HG02885 (cell line): ENCODE results near the gene FRMPD4.

Source experiments
- ATAC-seq: cut with Tn5 transposase; IDR thresholded peaks from one replicate; pipeline ENCODE4 v1.9.1; 2021; ENCODE audit warnings: mild to moderate bottlenecking; ENCODE audit not compliant: unreplicated experiment, poor library complexity

The FRMPD4 gene

DNA sequence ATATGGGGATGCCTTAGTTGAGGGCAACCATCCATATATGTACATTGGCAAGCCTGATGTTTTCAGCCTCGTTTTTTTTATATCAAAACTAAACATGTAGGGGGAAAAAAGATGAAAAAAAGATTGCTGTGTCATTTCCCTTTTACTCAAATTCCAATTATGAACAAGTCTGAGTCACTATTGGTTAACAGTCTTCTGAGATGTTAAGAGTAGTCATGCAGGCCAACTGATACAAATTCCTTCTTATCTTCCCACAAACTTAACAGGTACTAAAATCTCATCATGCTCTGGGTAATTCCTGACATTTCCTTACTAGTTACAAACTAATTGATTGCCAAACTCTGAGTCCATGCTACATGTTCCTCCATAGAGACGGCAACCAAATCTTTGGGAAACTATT lies 222.1 kb downstream of the FRMPD4 start:
- no peak for ATAC-seq

DNA sequence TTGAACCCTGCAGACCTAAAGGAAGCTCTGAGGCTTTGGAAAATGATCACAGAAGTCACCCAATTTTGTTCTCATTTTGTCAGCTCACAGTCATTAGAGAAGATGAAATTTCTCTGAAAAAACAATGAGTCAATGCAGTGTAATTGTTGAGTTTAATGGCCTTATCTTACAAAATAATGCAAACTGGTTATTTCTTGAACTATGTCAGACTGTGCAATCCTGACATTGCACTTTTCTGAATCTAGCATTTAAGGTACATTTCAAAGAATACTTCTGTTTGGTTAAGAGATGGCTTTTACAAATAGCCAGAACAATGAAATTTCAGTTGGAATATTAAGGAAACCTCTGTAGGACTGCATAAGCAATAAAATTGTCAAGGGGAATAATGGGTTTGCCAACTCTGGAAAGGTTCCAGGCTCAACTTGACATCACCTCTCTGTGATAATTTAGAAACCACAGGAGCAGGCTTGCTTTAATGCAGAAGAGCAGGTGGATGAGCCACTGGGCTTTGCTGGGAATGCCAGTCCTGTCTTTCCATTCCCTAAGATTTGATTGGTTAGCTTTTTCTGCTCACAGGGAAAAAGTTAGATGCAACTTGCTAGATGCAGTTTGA lies 222.8 kb downstream of the FRMPD4 start:
- ATAC-seq, result no peak

DNA sequence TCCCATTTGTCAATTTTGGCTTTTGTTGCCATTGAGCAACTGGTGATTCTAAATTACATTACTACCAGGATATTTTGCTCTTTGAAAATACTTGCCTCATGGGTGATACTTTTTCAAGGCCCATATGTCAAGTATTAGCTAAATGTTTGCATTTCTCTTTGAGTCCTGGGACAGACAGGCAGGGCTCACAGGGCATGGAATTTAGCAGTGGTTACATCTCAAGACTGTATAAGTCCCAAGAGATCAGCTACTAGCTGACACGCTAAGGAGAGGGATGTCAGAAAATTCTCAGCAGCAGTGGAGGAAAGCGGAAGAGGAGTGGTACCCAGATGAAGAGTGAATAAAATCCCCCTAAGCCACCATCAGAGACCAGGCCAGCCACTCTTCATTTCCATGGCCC lies 224.9 kb downstream of the FRMPD4 start:
- no peak for ATAC-seq

DNA sequence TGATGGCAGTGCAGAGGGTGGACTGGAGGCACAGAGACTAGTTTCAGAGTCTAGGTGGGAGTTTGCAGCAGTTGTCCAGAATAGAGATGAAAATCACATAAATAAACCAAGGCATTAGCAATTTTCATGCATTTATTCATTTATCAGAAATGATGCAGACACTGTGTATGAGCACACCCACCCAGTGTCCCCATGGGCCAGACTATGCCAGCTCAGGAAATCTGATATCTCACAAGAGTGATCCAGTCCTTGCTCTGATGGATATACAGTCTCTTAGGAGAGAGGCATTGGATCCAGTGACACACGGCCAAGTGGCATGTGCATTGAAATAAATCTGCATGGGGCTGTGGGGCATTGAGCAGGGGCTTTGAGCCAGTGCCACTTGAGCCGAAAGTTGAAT lies 228.2 kb downstream of the FRMPD4 start:
- ATAC-seq, result no peak

DNA sequence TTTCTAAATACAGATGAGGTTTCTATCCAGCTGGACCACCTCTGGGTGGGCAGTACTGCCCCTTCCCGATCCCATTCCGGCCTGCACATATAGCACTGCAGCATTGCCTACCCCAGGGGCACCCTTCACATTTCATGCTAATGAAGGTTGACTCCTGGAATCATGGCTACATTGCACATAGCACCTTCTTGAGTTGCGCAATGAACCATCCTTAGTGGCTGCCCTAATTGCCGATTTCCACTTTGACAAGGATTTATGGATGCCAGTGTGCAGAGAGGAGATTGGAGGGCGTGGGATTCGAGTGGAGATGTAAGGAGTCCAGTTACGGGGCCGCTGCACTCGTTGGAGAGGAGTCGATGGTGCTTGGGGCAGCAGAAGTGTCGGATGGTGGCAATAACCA lies 229.0 kb downstream of the FRMPD4 start:
- no peak for ATAC-seq

DNA sequence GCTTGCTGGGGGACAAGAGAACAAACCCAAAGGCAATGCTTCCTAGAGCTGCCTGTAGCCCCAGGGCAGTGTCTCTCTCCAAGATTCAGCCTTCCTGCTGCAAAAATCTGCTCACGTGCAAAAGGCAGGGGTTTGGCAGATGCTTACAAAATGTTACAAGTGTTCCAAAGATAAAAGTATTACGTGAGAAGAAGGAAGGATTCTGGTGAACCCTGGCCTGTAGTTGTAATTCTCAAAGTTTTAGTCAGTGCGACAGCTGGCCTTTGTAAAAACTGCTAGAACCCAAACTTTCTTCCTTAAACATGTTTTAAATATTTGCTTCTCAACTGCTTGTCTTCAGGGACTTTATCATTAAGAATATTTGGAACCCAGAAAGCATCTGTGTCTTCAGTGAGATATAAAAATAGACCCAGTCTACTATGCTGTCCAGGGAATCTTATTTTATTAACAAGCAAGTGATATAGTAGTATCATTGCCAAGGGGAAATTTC lies 232.3 kb downstream of the FRMPD4 start:
- no peak for ATAC-seq

DNA sequence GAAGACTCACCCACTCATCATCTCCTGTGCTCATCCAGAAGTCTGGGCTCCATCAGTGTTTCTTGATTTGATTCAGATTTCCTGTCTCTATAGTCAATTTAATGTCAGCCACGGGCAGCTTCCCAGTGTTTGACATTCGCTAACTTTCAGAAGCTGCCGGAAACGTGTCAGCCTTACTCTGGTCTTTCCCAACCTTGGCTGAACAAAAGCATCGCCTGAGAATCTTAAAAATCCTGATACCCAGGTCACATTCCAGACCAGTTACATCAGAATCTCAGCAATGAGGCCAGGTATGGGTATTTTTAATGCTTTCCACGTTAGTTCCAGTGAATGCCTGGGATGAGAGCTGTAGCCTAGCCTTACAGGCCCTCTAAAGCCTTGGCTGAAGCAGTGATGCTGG lies 233.8 kb downstream of the FRMPD4 start:
- ATAC-seq, result no peak

DNA sequence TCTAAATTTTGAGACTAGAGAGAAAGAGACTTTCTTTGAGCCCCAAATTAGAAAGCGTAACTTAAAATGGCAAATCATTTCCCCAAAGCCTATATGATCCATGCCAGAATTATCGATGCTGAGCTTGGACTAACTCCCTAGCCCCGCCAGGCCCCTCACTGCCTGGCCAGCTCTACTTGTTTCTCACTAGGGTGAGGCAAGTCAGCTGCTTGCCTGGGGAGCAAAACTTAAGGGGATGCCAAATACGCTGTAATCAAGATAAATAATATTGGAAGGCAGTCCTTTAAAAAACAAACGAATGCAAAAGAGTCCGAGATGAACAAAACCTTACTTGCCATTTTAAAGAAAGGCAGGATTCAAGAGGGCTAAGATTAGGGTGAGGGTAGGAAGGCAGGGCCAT lies 236.0 kb downstream of the FRMPD4 start:
- no peak for ATAC-seq

DNA sequence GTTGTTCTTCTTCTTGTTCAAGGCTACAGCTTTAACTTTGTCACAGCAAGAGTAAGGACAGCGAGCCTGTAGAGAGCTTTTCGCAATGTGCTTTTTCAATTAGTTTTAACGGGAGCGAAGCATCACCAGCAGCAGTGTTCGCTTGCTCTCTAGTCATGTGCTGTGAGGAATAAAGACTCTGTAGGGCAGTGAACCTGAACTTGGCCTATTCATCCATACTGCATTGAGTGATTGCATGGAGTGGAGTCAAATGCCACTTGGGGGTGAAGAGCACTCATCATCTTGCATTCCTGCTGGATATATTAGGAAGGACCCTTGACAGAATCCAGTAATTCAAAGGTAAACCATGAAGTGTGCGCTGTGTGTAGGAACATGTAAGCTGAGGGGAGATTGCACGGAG lies 240.0 kb downstream of the FRMPD4 start:
- no peak for ATAC-seq

DNA sequence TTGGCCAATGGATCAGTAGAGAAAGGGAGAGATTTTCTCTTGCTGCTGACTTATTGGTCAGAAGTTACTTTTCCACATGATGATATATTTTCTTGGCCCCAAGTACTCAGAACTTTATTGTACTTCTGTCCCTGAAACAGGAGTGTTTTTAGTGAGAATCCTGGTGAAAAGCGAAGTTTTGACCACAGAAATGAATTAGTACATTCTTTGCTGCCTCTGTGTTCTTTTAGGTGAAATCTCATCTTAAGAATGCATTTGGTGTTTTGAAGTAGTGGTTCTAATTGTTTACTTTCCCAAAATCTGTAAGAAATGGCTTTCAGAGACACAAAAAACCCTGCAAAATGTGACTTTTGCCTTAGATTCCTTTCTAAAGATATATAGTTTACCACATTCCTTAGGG lies 240.4 kb downstream of the FRMPD4 start:
- no peak for ATAC-seq

DNA sequence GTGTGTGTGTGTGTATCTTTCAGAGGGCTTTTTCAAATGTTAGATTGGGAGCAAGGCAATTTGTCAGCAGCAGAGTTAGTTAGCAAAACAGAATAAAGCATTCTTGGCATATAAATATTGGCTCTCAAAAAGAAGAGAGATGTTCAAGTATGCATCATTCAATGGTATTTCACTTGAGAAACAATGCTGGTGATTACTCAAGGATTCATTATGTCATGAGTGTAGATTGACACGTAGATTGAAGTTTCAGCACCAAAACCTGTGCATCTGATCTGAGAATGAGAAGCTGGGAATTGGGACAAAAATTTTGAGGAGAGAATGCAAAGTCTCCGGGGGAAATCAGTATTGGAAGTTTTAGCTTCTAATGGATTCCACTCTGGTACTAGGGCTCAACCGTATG lies 241.4 kb downstream of the FRMPD4 start:
- no peak for ATAC-seq

DNA sequence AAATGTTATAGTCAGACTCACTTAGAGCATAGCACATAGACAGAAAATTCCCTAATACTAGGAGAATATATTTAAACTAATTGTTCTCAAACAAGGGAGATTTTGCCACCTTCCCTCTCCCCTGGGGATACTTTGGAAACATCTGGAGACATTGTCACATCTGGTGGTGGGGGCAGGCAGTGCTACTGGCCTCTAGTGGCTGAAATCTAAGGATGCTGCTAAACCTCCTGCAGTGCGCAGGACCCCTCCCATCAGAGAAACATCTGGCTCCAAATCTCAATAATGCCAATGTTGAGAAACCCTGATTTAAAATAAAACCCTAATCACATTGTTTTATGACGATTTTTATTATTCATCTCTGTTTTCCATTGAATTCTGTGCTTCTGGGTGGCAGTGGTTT lies 244.9 kb downstream of the FRMPD4 start:
- no peak for ATAC-seq

DNA sequence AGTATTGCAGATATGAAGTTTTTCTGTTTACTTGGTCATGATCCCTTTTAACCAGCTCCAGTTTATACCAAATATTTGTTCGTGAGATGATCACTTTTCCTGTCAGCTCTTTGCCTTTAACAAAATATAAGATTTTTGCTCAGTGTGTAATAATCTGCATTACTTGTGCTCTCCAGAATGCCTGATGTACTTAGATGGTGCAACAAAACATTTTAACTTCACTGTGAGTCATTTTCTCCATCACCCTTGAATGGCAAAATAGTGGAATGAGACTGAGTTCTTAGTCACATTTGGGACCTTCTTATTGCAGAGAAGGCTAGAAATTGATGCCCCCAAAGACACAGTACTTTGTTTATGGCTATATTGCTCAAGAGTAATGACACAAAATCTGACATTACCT lies 252.0 kb downstream of the FRMPD4 start:
- ATAC-seq, result no peak

DNA sequence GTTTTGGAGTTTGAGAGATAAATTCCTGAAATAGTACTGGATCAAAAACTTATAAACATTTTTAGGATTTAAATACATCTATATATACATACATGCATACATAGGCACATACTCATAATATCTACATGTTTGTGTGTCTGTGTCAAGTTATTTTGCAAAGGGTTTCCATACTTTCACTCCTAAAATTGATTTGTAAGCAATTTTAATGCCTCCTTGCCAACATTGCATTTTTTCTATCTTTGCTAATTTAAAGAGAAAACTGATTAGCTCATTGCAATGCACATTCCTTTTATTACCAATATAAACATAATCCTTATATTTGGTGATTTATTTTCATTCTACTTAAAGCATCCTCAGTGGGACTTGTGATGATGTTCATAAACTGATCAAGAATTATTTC lies 258.3 kb downstream of the FRMPD4 start:
- ATAC-seq, result no peak

DNA sequence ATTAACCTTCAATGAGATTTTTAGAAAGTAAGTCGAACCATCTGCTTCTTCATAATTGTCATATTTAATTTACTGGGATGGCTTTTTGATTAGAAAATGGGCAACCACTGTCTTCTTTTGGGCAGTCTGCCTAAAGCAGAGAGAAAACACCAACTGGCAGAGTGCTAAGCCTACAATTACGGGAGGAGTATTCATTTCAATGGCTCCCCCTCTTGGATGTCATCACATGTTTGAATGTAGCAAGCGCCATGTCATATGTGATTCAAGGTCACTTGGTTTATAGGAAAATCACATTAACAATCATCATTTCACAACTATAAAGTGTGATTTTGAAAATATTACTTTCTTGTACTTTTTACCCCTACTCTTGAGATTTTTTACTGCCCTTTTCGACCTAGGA lies 261.9 kb downstream of the FRMPD4 start:
- ATAC-seq, result no peak

DNA sequence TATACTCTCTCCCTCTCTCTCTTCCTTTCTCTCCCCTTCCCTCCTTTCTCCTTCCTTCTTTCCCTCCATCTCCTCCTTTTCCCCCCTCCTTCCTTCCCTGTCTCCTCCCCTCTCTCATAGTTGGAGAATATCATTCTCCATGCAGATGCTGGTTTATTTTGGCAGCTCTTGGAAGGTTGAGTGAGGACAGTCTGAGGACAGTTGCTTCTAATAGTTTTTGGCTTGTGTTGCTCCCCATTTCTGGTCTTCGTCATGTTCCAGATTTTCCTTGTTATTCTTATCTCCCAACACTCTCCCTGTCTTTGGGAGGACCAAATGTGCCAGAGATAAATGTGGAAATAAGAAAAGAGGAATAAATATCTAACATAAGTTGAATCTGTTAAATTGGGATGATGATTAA lies 263.0 kb downstream of the FRMPD4 start:
- no peak for ATAC-seq

DNA sequence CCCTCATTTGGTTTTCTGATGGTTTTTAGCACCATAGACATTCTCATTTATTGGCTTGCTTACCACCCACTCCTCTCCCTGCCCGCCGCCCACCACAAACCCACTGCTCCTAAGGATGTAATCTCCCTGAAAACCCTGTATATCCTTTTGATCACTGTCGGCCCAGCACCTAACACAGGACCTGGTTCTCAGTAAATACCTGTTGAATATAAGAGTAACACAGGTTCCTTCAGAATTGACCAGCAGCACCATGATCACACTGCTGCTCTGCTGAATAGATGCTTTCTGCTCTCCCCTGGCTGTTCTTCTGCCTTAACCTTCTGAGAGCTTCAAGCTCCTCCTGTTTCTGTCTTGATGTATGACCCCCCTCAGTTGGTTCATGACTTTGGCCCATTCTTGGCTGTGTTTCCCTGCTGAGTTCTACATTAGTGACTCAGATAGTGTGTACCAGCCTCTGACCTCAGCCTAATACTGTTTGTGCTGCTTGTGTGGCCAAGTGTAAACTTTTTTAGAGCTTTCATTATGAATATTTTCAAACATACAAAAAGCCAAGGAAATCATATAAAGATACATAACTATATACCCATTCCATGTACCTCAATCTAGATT lies 265.3 kb downstream of the FRMPD4 start:
- no peak for ATAC-seq

DNA sequence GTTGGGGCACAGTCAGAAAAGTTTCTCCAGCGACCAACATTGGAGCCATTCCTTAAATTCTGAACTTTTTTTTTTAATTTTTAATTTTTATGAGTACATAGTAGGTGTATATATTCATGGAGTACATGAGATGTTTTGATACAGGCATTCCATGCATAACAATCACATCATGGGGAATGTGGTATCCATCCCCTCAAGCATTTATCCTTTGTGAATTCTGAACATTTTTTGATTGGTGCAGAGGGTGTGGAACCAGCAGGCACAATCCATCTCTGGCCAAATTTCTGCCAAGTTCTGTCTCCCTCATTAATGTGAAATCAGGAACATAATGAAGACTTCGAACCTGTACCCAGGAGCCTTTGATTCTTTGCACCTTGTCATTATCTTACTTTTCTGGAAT lies 267.0 kb downstream of the FRMPD4 start:
- no peak for ATAC-seq

DNA sequence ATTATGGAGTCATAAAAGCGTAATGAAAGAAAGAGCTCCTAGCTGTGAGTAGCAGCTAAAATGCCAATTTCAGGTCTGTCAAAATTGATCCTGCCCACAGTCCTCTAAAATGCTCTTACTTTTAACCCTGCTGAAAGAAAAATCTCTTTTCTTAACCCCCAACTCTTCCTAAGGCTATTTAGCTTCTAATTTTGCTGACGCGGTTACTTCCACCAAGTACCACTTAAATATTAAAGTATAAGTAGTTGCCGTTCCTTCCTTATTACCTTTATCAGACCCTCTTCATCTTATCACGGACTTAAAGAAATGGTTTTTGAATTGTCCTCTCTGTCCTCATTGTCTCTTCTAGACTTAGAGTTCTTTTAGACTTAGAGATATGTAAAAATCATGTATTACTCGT lies 272.2 kb downstream of the FRMPD4 start:
- ATAC-seq, result no peak

DNA sequence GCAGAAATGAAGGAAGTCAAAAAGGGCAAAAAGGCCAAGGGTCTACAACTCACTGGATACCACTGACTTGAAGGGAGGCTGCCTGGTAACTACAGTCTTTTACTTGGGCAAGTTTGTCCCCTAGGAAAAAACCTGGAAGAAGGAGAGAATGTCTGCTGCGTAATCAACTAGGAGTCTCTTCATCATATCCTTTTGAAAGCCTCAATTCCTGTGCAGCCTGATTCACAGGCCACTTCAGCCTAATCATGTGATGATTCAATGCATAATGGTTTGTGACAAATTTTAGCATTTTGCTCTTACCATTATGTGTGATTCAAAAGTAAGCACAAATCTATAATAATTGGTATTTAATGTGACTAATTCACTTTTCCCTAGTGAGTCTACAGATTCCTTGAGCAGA lies 273.6 kb downstream of the FRMPD4 start:
- ATAC-seq, result no peak

DNA sequence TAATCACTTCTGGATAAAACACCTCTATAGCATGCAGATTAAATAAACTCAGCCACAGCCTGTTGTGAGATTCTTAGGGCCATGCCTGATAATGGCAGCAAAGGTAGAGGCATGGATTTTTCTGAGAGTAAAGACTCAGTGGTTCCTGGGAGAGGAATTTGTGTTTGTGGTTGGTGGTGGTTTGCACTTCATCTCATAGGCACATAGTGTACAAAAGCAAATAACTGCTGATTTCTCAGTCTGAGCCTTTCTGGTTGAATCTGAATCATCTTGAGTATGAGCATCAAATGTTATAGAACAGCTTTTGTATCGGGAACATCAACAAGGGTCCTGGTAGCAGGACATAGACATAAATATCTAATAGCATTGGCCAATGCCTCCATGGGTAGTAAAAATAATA lies 274.3 kb downstream of the FRMPD4 start:
- no peak for ATAC-seq

DNA sequence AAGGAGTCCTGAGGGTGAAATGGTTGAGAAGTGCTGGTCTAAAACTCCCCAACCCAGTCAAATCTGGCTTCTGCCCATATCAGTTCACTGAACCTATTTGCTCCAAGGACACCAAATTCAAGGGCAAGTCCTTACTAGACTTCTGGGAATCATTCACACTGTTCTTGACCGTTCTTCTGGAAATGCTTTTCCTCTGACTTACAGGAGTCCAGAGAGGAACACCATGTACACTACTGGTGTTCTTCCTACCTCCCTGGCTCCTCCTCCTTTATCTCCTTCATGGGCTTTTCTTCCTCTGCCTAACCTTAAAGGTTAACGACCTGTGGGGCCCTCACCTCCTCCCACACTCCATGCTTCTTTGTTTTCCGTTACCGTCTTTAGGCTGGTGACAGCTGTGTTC lies 281.3 kb downstream of the FRMPD4 start:
- no peak for ATAC-seq
